IPS DF 19.7 (cell line): ENCODE results near the gene WDR82.

Experiments
- DNase-seq: peaks from one replicate; pipeline ENCODE4 v3.0.0-alpha.2; 2013; ENCODE audit warnings: low read depth, low spot score

Gene WDR82

GRCh38 chr3:52257911-52258310 is 20.5 kb downstream of the WDR82 start:
- no peak for DNase-seq

DNA sequence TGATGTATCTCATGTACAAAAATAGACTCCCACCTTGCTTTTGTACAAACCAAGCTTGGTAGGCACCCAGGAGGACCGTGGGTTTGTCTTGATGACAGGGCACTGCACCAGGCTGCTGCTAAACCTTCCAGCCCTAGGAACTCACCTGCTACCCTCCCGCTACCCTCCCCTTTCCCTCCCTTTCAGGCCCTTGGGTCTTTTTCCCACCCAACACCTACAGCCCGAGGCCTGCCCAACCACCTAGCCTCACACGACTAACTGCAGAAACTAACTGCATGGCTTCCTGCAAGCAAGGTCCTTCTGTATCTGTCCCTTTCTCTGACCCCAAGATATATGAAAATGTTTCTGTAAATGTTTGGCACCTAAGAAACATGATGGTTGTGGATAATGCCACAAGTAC is 21.8 kb downstream of the WDR82 start:
- DNase-seq, result no peak

DNA sequence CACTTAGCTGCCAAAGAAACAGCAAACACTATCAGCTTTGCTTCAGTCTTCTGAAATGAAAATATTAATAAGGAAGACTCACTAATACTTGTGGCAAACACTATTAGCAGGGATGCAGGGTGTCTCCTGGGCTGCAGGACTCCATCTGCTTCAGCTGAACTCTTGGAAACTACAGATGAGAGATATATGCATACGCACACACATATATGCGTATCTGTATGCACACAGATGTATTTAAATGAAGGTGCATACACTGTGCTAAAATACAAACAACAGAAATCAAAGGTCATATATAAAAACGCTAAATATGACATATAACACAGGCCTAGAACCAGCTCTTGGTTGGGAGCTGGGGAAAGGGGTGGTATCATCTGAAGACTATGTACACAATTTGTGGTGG is 22.3 kb downstream of the WDR82 start:
- DNase-seq, result no peak

- DNase-seq, result no peak
Measured at GRCh38 chr3:52254608-52255007, 23.8 kb downstream of the WDR82 start.

- no peak for DNase-seq
Measured at GRCh38 chr3:52253314-52254304, 24.8 kb downstream of the WDR82 start.

- no peak for DNase-seq
Measured at GRCh38 chr3:52250122-52250521, 28.3 kb downstream of the WDR82 start.

DNA sequence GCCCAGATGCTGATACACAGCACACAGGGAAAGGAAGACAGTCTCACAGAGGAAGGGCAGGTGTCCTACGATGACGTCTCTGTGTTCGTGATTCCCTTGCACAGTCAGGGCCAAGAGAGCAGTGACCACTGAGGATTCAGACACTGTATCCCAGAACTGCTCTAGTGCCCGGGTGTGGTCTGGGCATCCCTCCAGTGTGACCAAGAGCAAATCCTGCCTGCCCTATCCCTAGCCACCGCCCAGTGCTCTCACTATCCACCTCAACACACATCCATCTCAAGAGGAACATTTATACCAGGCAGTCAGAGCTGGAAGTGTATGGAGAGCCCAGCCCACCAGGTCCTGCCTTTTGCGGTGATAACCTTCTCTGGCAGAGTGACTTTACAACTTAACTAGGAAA is 28.8 kb downstream of the WDR82 start:
- DNase-seq, result no peak

DNA sequence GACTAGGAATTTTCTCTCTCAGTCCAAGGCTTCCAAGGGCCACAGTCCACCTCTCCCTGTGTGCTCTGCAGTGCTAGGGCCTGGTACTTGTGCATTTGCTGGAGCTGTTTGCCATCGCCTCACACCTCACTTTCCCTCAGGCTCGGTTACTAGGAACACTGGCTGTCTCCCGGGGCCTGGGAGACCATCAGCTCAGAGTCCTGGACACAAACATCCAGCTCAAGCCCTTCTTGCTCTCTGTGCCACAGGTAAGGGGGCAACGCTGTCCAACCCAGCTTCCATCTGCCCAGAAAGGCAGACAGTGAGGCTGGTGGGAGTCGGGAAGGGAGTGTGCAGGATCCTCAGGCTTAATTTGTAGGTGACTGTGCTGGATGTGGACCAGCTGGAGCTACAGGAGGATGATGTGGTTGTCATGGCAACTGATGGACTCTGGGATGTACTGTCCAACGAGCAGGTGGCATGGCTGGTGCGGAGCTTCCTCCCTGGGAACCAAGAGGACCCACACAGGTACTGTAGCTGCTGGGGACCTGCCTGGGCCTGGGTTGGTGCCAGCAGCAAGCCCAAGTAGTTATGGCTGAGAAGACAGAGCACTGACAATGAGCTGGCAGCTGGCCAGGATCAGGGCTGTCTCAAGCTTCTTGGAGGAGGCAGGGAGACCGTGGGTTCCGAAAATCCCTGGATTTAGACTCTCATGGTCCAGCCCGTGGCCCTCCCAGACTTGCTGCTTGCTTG is 29.5 kb downstream of the WDR82 start:
- DNase-seq, result no peak

DNA sequence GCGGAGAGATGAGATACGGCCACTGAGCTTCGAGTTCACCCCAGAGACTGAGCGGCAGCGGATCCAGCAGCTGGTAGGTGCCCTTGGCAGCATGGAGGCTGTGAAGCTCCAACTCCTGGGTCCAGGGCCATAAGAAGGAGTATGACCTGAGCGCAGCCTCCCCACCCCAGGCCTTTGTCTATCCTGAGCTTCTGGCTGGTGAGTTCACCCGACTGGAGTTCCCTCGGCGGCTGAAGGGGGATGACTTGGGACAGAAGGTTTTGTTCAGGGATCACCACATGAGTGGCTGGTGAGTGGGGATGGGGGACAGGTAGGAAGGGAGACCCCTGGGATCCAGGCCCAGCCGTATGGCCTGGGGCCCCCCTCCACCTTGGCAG is 30.3 kb downstream of the WDR82 start:
- no peak for DNase-seq

DNA sequence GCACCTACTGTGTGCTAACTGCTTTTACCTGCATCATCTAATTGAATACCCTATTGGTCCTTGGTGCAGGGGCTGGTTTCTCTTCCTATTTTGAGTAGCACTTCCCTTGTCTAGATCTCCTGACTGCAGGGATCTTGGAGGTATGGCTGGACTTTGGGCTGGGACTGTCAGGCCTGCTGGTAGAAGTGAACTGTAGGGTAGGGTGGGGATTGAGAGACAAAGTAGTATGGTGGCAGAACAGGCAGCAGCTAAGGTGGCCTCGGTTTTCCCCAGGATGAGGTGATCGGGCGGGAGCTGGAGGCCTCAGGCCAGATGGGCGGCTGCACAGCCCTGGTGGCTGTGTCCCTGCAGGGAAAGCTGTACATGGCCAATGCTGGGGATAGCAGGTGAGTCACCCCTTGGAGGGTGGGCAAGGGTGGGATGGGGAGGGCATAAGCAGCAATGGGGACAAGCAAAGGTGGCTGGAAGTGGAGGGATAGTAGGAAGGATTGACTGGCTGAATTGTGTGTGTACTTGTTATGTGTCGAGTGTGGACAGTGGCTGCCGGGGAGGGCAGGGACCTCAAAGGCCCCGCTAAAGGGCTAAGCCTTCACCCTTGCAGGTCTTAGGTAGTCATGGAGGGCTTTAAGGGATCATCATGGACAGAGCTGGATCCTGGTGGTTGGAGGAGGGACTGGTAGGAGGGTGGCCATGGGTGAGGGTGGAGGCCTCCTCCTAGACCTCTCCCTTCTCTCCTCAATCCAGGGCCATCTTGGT is 30.9 kb downstream of the WDR82 start:
- DNase-seq, result no peak

- no peak for DNase-seq
Measured at GRCh38 chr3:52246728-52247408, 31.6 kb downstream of the WDR82 start.

GRCh38 chr3:52246264-52246620 is 32.2 kb downstream of the WDR82 start:
- no peak for DNase-seq

DNA sequence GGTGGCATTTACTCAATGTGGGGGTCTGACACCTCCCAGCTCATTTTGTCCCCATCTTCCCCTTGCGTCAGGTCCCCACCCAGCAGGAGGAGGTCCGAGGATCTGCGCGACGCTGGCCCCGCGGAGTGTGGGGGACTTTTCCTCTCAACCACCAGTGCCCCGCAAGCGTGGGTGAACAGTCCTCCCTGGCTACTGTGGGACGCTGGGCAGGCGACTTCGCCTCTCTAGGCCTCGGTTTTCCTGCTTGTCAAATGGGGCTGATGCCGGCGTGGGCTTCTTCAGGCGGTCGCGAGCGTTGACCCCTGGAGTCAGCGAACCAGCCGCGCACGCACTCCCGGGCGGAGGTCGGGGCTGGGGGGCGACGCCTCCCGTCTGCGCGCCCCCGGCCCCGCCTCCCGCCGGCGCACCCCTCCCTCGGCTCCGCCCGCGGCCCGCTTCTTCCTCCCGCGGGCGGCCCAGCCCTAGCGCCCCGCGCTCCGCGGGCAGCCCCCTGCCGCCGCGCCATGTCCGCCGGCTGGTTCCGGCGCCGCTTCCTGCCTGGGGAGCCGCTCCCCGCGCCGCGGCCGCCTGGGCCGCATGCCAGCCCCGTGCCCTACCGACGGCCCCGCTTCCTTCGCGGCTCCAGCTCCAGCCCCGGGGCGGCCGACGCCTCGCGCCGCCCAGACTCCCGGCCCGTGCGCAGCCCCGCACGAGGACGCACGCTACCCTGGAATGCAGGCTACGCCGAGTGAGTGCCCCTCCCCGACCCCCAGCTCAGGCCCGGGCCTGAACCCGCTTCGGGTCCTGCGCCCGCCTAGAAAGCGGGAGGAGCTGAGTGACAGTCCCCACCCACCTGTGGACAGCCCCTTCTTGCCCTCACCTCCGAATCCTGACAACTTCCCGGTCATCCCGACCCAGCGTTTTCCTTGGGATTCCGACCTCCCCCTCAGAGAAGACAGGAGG is 32.9 kb downstream of the WDR82 start, which contains the start of gene PPM1M:
Gene PPM1M (plus strand): TSS at position 438 of the 942 bp plus-strand sequence. CDS start 66 bp downstream, at position 504.
- DNase-seq, result no peak

DNA sequence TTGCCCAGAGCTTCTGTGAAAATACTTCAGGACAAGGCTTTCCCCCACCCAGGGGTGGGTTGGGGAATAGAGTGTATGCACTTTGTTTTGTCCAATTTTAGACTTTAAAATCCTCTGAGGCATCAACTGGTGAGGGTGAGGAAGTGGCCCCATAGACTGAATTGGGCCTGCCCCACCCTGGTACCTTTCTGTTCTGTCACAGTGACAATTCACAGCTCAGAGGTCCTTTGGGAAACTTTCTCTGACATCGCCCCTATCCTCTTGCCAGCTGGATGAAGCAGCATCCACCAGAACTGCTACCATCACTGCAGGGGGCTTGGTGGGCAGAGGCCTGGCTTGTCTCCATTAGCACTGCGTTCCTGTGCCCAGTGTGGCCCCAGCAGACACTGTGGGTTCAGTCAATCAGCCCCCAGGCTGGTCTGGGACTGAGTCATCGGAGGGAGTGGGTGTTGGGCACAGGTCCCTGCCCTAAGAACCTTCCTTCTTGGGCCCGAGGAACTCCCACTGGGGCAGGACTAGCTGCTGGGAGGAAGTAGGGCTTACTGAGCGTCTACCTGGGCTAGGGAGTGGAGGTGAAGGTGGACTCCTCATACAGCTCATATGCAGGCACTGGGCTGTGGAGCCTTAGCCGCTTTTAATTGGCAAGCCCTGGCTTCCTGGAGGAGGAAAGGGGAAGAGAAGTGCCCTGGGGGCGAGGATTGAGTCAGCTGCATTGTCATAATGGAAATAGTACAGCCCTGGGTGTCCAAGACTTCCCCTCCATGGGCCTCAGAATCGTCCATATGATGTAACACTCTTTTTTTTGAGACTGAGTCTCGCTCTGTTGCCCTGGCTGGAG is 34.4 kb downstream of the WDR82 start:
- DNase-seq, result no peak

GRCh38 chr3:52242039-52242438 is 36.4 kb downstream of the WDR82 start:
- no peak for DNase-seq

- no peak for DNase-seq
Measured at GRCh38 chr3:52240886-52241370, 37.5 kb downstream of the WDR82 start.

DNA sequence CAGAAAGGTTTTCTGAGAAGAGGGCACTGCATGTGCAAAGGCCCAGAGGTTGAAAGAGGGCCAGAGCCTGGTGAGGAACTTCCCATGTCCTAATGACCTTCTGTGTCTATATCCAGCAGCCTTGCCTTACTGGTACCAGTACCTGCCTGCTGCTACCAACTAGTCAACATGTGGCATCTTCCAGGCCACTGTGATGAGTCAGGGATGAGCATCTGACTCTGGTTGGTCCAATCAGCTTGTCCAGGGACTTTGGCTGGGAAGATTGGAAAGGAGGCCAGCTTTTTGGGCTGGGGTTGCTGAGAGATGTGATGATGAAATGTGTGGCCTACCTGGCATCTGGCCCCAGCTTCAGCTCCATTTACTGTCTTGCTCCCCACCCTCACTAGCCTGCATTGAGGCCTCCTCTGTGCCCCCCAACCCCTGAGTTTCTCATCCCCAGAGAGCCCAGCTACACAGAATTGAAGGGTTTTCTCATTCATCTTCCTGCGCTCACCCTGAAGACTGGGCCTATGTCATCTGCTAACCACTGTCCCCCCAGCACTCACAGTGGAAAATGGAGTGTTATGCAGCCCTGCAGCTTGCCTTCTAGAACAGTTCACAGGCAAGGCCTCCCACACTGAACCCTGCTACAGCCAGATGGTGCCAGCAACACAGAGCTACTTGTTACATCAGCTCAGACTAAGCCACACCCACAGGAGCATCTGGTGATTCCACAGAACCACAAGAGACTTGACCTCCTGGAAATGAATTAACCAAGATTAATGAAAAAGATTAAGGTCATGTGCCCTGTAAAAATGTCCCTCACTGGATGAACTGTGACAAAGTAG is 38.2 kb downstream of the WDR82 start:
- no peak for DNase-seq
